NK-92 (cell line): Measurements from ENCODE around the gene NHSL2.
"Not testable (repeated sequence)": the region's sequence is repeated elsewhere in the genome, so short reads cannot be mapped to it uniquely, and the experiment has no call there.

ENCODE experiments used
- DNase-seq: peaks from one replicate; lab custom pipeline; 2025; ENCODE audit not compliant: unreplicated experiment; lab: John Stamatoyannopoulos, UW

The NHSL2 gene

DNA sequence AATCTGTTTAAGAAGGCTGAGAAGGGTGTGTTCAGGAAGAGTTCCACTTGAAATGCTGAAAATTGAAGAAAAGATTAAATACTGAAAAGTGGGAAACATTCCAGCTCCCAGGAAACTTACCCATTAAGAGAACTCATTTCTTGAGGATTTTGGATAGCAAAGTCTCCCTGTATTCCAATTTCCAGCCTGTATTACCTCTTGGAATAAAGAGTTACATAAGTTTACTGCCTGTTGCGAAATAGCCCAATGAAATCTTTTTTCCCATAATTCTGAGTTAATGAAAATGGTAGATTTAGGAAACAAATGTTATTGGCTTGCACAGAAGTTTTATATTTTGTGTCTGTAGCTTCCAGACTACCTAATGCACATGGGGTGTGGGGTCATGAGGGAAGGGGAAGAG is 12.0 kb downstream of the NHSL2 start:
- DNase-seq = no peak

DNA sequence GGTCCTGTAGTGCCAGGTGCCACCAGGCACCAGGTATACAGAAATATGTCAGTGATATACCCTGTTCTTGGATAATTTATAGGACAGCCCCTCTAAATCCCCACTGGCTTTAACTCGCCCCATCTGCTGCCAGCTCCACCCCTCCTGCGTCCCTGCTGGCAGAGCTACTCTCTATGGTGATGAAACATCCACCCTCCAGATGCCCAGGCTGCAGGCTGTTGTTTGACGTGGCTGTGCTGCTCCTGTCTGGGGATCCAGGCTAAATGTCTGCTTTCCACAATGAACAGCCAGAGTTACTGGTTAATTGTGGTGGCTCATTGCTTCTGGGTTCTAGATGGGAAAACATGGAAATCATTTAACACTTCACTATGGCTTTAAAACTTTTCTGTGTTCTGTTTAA is 12.9 kb downstream of the NHSL2 start:
- DNase-seq = no peak

DNA sequence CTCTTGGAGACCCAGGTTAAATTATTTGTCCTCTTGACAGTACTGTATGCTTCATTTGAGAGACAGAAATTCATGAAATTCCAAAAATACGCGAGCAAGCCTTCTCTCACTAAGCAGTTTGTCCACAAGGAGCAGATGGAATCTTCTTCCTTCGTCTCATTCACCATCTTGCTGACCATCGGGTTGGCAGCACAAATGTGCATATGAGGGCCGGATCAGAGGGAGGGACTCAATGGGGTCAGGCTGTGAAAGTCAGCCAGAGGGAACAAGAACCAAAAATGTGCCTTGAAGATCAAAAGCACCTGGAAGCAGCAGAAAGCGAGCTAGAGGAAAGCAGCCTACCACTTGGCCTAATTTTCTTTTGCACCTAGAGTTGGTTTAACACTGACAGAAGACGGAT is 16.4 kb downstream of the NHSL2 start:
- no peak for DNase-seq

DNA sequence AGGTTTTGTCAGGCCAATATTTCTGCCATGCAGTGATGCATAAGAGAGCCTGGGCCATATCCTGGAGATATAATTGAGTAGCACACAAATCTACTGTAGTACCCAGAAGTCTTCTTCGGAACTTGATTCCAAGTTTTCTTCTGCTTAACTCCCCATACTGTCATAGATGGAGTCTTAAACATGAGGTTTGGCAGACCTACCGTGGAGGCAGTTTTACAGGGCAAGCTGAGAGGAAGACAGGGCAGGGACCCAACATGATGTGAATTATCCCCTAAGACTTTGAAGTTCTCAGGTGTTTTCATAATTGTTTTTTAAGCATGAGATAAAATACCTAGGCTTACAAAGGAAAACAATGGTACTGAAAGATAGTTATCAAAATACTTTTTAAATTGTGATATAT is 18.2 kb downstream of the NHSL2 start:
- DNase-seq = no peak

DNA sequence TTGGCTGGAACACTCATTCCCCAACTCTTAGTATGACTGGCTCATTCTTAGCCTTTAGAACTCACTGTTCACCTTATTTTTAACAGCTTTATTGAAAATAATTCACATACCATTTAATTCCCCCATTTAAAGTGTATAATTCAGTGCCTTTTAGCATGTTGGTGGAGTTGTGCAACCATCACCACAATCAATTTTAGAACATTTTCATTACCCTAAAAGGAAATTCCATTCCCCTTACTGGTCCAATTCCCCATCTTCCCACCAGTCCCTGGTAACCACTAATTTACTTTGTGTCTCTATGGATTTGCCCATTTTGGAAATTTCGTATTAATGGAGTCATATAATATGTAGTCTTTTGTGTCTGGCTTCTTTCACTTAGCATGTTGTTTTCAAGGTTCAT is 19.7 kb downstream of the NHSL2 start:
- DNase-seq = no peak

DNA sequence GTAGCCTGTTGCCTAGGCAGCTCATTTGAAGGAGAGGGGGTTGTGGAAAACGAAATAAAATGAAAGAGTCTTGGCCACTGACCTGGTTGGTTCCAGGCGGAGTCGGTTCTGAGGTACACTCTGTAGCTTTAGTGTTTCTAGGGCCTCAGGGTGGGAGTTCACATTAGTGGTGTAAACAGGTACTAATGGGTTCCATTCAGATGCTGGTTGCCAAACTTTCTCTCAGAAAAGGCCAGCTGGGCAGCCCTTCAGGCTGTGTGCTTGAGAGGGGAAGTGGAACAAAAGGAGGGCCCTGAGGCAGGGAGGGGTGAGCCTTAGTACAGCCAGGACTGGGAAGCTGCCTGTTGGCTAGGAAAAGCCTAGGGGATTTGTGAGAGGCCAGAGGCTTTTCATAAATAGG is 24.8 kb downstream of the NHSL2 start:
- DNase-seq = no peak

DNA sequence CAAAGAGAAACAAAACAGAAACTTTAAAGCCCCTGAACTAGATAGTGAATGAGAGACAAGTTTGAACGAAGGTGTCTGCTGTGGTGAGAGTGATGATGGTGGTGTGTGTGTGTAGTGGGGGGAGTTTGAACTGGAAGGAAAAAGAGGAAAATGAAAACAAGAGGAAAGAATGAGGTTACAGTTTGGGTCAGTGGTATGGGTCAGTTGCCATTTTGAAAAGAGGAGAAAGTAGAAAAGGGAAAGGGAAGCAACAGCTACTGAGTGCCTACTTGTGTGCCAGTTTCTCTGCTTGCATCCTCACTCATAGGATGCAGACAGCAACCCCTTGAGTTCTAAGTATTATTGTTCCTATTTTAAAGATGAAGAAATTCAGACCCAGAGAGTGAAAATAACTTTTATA is 26.0 kb downstream of the NHSL2 start:
- no peak for DNase-seq

DNA sequence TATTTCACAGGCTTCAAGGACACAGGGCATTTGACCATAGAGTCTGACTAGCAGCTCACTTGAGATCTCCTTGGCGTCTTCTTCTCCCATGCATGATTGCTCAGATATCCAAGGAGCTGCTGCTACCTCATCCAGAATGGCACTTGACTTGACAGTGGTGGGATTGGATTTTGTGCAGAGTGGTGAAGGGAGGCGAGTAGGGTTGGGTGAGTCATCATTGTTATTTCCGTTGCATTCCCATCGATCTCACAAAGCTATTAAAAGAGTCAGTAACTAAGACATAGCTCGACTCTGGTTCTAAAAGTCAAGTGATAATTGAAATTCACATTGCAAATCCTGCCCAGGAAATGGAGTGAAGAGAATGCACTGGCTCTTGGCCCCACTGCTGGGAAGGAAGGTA is 27.7 kb downstream of the NHSL2 start:
- DNase-seq = no peak

DNA sequence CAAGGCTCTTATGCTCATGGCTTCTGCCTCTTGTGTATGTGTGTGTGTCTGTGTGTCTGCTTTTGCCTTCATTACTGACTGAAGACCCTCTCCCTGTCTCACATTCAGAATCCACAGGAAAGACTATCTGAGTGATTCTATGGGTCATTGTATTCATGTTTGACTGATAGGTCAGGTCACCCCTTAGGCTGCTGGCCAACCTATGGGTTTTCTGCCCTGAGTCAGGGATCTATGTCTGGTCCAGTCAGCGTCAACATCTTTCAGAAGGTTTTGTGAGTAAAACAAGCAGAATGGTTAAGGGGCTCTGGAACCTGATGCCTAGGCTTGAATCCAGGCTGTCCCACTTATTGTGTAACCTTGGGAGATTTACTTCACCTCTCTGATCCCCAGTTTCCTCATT is 30.5 kb downstream of the NHSL2 start:
- DNase-seq = no peak

DNA sequence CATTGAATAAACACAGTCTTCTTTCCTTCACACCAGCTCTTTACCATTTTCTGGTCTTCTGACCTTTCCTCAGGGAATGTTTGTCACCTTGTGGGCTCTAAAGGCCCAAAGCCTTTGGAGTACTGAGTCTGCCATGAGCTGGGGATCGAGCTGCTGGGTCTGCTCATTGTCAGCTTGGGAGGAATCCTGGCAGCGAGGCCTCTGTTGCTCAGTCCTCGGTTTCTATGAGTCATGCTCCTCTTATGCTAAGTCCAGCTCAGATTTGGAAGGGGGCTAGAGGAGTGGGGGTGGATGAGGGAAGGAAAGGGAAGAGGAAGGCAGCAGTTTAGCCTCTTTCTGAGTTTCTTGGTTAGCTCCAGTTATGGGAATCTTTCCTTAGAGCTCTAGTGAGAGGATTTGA is 31.1 kb downstream of the NHSL2 start:
- no peak for DNase-seq

DNA sequence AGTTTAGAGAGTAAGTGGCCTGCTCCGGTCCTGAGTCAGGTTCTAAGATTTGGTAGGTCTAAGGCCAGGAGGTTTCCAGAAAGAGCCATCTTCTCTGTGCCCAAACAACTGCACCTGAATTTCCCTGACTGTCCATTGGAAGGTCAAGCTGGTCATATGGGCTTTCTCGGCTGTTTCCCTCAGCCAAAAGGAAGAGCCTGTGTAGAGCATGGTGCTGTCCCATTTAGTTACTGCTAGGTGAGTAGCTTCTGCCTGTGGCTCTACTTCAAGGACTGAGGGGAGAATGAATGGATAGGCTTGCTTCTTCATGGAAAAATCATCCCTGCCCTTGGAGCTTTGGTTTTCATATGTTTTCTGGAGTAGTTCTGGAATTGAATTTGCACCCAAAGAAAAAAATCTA is 33.7 kb downstream of the NHSL2 start:
- DNase-seq = no peak

DNA sequence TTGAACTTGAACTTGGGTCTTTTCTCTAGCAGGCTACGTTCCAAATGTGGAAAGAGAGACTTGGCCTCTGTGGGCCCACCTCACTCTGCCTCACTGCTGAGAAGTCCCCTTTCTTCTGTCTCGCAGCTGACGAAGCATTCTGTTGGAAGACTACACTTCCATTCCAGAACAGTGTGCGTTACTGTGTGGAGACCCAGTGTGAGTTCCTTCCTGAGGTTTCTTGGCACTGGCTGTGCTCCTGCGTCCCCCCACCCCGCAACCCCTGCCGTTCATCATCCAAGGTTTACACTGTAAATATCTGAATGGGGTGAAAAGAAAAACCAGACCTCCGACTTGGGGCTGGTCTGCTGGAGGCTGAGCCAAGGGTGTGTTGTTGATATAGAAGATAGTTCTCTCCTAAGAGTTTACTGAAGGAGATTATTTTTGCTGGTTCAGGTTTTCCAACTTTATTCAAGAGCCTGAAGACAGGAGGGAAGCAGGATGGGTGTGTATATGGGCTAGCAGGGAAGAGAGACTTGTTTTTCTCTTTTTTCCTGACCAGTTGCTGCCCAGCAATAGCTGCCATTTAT is 34.7 kb downstream of the NHSL2 start:
- no peak for DNase-seq

DNA sequence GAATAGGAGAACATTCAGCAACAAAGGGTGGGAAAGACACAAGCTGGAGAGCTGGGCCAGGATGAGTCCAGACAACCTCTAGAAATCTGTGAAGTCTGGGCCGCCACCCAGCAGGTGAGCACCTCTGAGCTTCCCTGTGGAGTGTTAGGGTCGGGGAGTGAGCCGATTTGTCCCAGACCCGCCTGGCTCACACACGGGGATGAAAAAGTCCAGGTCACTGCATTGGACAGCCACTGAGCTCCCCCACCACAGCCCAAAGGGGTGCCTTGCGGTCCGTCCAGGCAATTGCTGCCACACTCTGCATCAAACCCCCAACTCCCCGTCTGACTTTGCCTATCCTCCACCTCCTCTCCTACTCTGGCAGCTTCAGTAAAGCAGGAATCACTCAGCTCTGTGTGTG is 38.7 kb downstream of the NHSL2 start:
- DNase-seq = no peak

DNA sequence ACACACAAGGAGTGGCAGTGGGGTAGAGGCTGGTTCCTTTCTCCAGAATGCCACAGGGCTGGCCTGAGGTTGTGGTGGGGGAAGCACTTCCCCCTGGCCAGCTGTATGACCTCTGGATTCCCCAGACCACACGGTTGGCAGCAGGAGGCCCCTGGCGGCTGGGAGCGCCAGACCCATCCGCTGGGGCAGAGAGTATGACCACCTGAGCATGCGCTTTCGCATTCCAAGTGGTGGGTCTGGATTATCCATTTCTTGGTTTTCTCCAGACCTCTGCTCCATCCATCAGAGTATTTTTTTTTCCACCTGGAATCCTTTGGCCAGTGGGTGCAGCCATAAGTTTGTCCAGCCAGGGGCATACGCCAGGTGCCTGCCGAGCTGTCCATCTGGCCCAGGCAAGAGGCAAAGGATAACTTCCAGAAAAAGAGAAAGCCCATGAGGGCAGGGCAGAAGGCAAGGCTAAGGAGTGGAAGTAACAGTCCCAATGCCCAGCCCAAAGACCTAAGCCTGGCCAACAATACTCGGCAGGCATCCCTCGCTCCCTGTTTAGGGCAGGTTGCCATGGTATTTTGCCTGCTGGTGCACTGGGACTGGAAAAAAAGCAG is 39.3 kb downstream of the NHSL2 start:
- DNase-seq = no peak

DNA sequence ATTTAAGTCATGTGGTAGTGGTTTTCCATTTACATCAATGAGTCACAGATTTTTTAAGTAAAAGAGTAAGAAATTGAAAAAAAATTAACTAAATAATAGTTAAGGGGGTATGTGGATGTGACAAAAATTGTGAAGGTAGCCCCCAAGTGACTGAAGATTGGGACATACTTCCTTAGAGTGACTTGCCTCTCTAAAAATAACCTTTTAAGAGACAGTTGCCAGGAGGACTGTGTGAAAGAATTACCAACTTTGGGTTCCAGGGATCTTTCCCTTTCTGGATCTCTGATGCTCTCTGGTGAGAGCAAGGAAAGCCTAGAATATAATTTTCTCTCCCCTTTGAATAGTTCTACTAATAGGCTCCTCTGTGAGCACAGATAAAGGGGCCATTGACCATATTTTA is 42.7 kb downstream of the NHSL2 start:
- DNase-seq = no peak

DNA sequence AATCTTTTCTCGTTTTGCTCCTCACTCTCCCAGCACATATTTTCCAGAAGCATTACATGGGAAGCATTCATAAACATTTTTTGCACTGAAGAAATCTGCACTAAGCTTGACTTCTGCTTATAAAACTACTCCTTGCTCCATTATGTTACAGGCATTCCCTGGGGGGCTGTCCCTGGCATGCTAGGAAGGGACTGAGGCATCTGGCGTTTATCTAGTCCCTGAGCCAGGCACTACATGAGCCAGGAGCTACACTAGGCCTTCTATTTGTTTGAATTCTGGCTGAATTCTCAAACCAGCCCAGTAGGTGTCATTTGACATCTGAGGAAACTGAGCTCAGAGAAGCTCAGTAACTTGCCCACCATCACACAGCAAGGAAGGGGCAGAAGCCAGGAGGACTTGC is 43.3 kb downstream of the NHSL2 start:
- no peak for DNase-seq

DNA sequence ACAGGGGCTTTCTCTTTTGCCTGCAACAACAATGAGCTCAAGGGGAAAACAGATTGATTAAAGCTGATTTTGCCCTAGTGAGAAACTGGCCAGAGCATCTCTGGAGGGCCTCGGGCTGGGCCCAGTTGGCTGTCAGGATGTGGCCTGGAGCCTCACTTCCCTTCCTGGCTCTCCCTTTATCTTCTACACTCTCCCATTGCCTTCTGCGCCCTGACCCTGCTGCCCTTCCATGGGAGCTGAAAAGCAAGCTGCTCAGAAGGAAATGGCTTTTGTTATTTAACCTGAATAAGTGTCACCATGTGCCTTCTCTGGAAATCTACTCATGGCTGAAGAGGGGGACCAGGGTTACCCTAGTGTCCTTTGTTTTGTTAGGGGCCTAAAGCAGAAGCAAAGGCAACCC is 43.8 kb downstream of the NHSL2 start:
- DNase-seq = no peak

DNA sequence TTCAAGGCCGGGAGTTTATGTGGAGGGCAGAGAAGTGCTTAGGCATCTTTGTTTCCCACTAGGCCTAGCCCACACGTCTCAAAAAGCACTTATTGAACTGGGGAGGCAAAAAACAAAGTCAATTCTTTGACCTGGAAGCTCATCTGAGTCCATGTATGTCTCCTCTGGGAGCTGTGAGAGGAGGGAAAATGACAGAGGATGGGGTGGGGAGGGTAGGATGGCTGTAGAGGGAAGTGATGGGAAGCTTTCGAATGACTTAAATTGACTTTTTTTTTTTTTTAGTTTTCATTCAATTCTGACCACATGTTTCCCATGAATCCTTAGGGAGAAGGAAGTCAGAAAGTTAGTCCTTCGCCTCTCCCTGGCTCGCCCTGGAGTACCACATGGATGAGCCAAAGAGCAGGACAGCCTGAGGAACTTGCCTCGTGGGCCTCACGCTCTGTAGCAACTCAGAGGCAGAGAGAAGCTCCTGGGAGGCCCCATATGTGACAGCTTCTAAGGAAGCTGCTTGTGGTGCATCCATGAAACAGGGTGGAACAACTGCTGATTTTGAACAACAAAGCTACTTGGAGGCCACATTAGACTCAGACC is 45.0 kb downstream of the NHSL2 start:
- no peak for DNase-seq

DNA sequence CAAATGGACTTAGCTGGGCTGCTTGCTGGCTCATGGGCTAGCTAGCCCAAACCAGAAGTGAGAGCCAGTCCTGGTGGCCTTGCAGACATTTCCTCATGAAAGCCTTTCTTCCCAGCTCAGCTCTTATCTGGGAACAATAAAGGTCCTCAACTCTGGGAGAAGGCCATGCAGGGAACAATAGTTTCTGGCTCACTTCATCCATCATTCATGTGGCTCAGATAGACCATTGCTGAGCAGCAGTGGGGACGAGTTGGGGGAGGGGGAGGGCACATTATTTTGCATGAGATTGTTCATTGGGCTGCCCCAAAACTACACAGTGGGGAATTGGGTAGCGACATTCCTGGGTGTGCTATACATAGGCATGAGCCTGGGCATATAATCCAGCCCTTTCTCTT is 47.6 kb downstream of the NHSL2 start:
- DNase-seq = no peak

DNA sequence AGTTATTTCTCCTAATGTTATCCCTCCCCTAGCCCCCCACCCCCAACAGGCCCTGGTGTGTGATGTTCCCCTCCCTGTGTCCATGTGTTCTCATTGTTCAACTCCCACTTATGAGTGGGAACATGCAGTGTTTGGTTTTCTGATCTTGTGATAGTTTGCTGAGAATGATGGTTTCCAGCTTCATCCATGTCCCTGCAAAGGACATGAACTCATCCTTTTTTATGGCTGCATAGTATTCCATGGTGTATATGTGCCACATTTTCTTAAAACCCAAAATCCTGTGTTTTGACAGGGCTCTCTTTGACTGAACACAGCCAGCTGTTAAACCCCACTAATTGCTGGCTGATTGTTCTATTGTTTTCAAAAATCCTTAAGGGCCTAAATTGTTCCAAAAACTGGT is 53.5 kb downstream of the NHSL2 start:
- not testable (repeated sequence) for DNase-seq

DNA sequence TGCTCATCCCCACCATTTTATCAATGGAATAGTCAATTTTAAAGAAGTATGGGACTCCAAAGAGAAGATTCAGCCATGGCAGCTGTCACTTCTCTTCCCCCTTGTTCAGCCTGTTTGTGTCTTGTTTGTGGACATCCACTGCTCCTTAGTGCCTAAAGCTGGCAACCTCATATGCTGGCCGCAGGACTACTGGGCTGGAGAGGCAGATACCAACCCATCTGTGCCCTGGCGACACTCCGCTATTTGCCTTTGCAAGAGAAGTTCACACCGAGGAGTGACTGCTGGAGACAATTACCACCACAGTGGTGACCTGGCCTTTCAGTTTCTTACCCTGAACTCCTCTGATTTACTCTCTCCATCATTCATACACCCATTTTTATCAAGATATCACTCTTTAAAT is 64.3 kb downstream of the NHSL2 start:
- no peak for DNase-seq

DNA sequence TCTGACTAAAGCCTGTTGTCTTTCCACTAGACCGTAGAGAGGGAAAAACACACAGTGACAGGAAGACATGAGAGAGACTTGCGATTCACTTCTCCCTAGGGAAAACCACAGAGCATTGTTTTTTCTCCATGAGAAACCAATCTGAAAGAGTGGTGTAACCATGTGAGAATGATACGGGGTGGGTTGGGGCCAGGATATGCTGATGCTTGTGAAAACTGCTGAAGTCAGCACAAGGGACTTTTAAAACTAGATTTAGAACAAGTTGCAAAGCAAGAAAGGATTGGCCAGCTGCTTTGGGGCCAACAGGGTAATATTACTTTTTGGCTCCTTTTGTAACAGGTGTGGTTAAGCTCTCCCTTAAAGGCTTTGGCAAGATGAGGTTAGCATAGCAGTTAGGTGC is 66.1 kb downstream of the NHSL2 start:
- DNase-seq = no peak

DNA sequence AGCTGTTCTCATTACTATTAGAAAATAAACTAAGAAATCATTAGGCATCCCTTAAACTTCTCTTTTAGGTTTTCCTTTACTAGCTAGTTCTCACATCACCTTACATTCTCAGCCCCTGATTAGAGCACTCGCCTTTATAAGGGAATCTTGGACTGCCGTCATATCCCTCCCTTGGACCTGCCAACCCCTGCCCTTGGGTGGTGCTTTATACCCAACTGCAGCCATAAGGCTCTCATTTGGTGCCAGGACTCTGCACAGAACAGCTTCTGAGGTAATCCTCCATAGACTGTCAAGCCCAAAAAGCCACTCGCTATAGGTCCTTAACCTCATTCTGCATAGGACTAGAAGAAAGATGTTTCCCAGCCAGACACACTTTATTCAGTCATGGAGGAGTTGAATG is 67.5 kb downstream of the NHSL2 start:
- no peak for DNase-seq
